Cardiac atrium fibroblast (primary cell): ENCODE measurements around the gene ABI3. TPM values are rescaled to one million over a fixed set of nuclear protein-coding genes. Genes with fewer than 3 reads are reported as not detected.

Source experiments
- total RNA-seq: library from RNA; depleted of rRNA; stranded (reverse); fragments of >200 nt; gene quantifications from 2 replicates; pipeline ENCODE4 v1.2.3, GENCODE V29; 2015

Gene ABI3
- total RNA-seq, result 0.36 and 0.49 TPM in 2 replicates

GRCh38 chr17:49210158-49211029 lies at the start of gene ABI3, which contains the start of gene GNGT2:
TSS of gene ABI3 (plus strand) at chr17:49210707. CDS start at chr17:49210725, 18 bp downstream.
TSS of gene GNGT2 (minus strand) at chr17:49210574. CDS start at chr17:49207422, 3,152 bp downstream.

GRCh38 chr17:49230636-49231562 lies 20.4 kb downstream of the ABI3 start, which contains the start of gene PHOSPHO1:
TSS of gene PHOSPHO1 (minus strand) at chr17:49230787. CDS start at chr17:49226691, 4,096 bp downstream.

Other genes starting within 250 kb of the ABI3 start
- not detected in 2 replicates for gene GIP, start 242.1 kb upstream of the ABI3 start, total RNA-seq
- gene IGF2BP1, start 213.3 kb upstream of the ABI3 start, total RNA-seq, result under 0.01 and 0.32 TPM in 2 replicates
- not detected in 2 replicates for gene B4GALNT2, start 77.9 kb upstream of the ABI3 start, total RNA-seq
- not detected in 2 replicates for gene GNGT2, start 133 bp upstream of the ABI3 start, total RNA-seq
- not detected in 2 replicates for gene PHOSPHO1, start 20.1 kb downstream of the ABI3 start, total RNA-seq
- gene ZNF652, start 151.5 kb downstream of the ABI3 start, total RNA-seq, result 26.2 and 26.4 TPM in 2 replicates
- 92.8 and 98.2 TPM in 2 replicates for gene PHB1, start 204.2 kb downstream of the ABI3 start, total RNA-seq